Mesenteric fat pad (tissue), 1 donor: Measurements from ENCODE around the gene WFDC8. TPM values are rescaled to one million over a fixed set of nuclear protein-coding genes. Genes with fewer than 3 reads are reported as not detected.
"Not testable (repeated sequence)": the region's sequence is repeated elsewhere in the genome, so short reads cannot be mapped to it uniquely, and the experiment has no call there.

Experiments used
- DNase-seq: peaks from one replicate; pipeline ENCODE4 v3.0.0-alpha.2; 2020; ENCODE audit warnings: low spot score
- long read RNA-seq: library from polyadenylated mRNA; unstranded; transcript quantifications from one replicate; pipeline ENCODE4 v2.0.0, GENCODE V29; 2020
- total RNA-seq: library from RNA; stranded (reverse); fragmentation: NEBNext Ultra II Directional; extraction: Animal tissue kit (Norgen Biotek cat#: 25700); gene quantifications from one replicate; pipeline ENCODE4 v1.2.1, GENCODE V29; 2021
- donor health status: DM: yes; HTN: yes; CAD: no.

The WFDC8 gene
- total RNA-seq, result not detected
- long read RNA-seq, result 0 reads

- no peak for DNase-seq
Observed at GRCh38 chr20:45579184-45579583, at the start of gene WFDC8. TSS of gene WFDC8 (minus strand) at chr20:45579284. CDS start at chr20:45579247, 37 bp downstream.

- DNase-seq, result no peak
Observed at GRCh38 chr20:45626540-45626939, 47.5 kb upstream of the WFDC8 start.

- DNase-seq, result no peak
Observed at GRCh38 chr20:45621593-45621992, 42.5 kb upstream of the WFDC8 start.

- DNase-seq, result no peak
Observed at GRCh38 chr20:45617591-45617990, 38.5 kb upstream of the WFDC8 start.

- DNase-seq, result no peak
Observed at GRCh38 chr20:45612314-45612713, 33.2 kb upstream of the WFDC8 start.

- DNase-seq, result no peak
Observed at GRCh38 chr20:45611054-45611453, 32.0 kb upstream of the WFDC8 start.

GRCh38 chr20:45607810-45608209, 28.7 kb upstream of the WFDC8 start:
- no peak for DNase-seq

- no peak for DNase-seq
Observed at GRCh38 chr20:45595235-45595634, 16.2 kb upstream of the WFDC8 start.

- DNase-seq, result no peak
Observed at GRCh38 chr20:45593498-45593897, 14.4 kb upstream of the WFDC8 start.

- DNase-seq, result no peak
Observed at GRCh38 chr20:45592574-45593189, 13.6 kb upstream of the WFDC8 start.

- no peak for DNase-seq
Observed at GRCh38 chr20:45589725-45590124, 10.6 kb upstream of the WFDC8 start.

- no peak for DNase-seq
Observed at GRCh38 chr20:45588800-45589199, 9.7 kb upstream of the WFDC8 start.

GRCh38 chr20:45585986-45586385, 6.9 kb upstream of the WFDC8 start:
- DNase-seq, result not testable (repeated sequence)

GRCh38 chr20:45584294-45584693, 5.2 kb upstream of the WFDC8 start:
- DNase-seq, result not testable (repeated sequence)

GRCh38 chr20:45583502-45583901, 4.4 kb upstream of the WFDC8 start:
- DNase-seq, result no peak

GRCh38 chr20:45581702-45582101, 2.6 kb upstream of the WFDC8 start:
- no peak for DNase-seq

GRCh38 chr20:45578231-45578630, 853 bp downstream of the WFDC8 start:
- no peak for DNase-seq

GRCh38 chr20:45576995-45577394, 2.1 kb downstream of the WFDC8 start:
- no peak for DNase-seq

GRCh38 chr20:45575931-45576330, 3.2 kb downstream of the WFDC8 start:
- DNase-seq, result no peak

- not testable (repeated sequence) for DNase-seq
Observed at GRCh38 chr20:45569650-45570049, 9.4 kb downstream of the WFDC8 start.

GRCh38 chr20:45564760-45565276, 14.3 kb downstream of the WFDC8 start:
- no peak for DNase-seq

- no peak for DNase-seq
Observed at GRCh38 chr20:45555198-45555597, 23.9 kb downstream of the WFDC8 start.

GRCh38 chr20:45552456-45552855, 26.6 kb downstream of the WFDC8 start:
- no peak for DNase-seq
